ENCODE results near the gene DISP1.

DISP1 gene

DNA sequence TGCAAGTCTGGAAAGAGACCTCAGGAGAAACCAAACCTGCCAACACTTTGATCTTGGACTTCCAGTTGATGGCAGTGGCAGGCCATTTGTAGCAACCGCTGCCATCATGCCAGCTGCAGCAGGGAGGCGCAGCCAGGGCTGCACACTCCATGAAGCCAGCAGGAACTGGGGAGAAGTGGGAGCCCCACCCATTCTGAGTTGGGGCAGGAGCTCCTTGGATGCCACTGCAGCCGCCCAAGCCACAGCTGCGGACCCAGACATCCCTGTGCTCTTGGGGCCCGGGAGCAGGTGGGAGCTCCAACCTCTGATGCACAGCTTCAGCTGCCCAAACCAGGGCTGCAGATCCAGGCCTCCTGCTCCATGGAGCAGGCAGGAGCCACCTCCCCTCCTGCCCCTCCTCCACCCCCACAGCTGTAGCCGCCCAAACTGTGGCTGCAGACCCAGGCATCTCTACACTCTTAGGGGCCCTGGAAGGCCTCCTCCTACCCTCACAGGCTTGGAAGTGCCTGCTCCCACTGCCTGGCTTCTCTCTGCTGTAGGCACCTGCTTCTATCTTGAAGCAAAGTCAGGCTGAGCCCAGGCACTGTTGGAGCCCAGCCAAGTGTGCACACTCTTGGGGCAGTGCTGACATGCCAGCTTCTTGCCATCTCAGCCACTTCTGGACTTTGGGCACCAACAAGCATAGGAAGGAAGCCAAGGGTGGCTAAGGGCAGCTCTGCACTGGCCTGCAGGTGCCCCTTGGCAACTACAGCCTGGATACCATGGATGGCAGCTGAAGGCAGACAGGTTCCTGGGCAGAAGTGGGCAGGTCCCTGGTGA, 20.0 kb upstream of the DISP1 start:
- no peak overlapping the region for H2AFZ ChIP-seq (ENCODE audit: low read length)
- H3K9me2 ChIP-seq (replicated peaks; ENCODE audit: insufficient read depth, low read length), result no peaks in the 10 kb centered on the region
- H3K9me3 ChIP-seq (replicated peaks; ENCODE audit: insufficient read depth, low read length), result no peaks in the 10 kb centered on the region
- no peak overlapping the region for H3K4me2 ChIP-seq (ENCODE audit: low read depth, low read length)
- no peak for DNase-seq
- no peaks in the 10 kb centered on the region for H4K20me1 ChIP-seq (ENCODE audit: insufficient read depth, low read length)
- H3K36me3 ChIP-seq (replicated peaks; ENCODE audit: insufficient read depth, low read length), result no peaks in the 10 kb centered on the region
- no peak overlapping the region for H3K27ac ChIP-seq (ENCODE audit: low read length)
- no peaks in the 10 kb centered on the region for H3K79me2 ChIP-seq (ENCODE audit: low read length)
- H3K9ac ChIP-seq (ENCODE audit: low read length), result no peak overlapping the region
- TF ChIP-seq EZH2 (optimal IDR thresholded peaks at IDR 0.05; ENCODE audit: low read depth, low read length), result no peak
- no peak for TF ChIP-seq EZH2phosphoT487 (IDR thresholded peaks at IDR 0.05; ENCODE audit: low read length)
- TF ChIP-seq, protein P1, sequence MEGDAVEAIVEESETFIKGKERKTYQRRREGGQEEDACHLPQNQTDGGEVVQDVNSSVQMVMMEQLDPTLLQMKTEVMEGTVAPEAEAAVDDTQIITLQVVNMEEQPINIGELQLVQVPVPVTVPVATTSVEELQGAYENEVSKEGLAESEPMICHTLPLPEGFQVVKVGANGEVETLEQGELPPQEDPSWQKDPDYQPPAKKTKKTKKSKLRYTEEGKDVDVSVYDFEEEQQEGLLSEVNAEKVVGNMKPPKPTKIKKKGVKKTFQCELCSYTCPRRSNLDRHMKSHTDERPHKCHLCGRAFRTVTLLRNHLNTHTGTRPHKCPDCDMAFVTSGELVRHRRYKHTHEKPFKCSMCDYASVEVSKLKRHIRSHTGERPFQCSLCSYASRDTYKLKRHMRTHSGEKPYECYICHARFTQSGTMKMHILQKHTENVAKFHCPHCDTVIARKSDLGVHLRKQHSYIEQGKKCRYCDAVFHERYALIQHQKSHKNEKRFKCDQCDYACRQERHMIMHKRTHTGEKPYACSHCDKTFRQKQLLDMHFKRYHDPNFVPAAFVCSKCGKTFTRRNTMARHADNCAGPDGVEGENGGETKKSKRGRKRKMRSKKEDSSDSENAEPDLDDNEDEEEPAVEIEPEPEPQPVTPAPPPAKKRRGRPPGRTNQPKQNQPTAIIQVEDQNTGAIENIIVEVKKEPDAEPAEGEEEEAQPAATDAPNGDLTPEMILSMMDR (IDR thresholded peaks at IDR 0.05; ENCODE audit: low read length), result no peak
- no peaks in the 10 kb centered on the region for H3F3A ChIP-seq (ENCODE audit: insufficient read depth, low read length)
- H3K27me3 ChIP-seq (replicated peaks; ENCODE audit: insufficient read depth, low read length), result no peaks in the 10 kb centered on the region
- no peaks in the 10 kb centered on the region for H3K4me1 ChIP-seq (ENCODE audit: low read length)
- H3K4me3 ChIP-seq (ENCODE audit: low read length), result no peak overlapping the region

DNA sequence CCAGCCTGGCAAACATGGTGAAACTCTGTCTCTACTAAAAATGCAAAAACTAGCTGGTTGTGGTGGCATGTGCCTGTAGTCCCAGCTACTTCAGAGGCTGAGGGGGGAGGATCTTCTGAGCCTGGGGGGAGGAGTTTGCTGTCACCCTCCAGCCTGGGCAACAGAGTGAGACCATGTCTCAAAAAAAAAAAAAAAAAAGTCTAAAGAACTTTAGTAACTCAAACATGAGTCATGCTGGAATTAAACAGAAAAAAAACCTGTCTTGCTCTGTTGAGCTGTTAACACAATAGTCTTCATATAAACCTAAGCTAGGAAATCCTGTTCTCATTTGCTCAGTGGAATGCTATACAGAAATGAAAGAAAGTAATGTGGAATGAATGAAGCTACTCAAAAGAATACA, 16.7 kb upstream of the DISP1 start:
- Histone ChIP-seq H3K27ac (ENCODE audit: low read length) (no peak overlapping the region), H3K9ac (ENCODE audit: low read length) (no peak overlapping the region), H3K9me2 (replicated peaks; ENCODE audit: insufficient read depth, low read length) (no peaks in the 10 kb centered on the region), H3K79me2 (ENCODE audit: low read length) (no peaks in the 10 kb centered on the region), H4K20me1 (ENCODE audit: insufficient read depth, low read length) (no peaks in the 10 kb centered on the region), H3K36me3 (replicated peaks; ENCODE audit: insufficient read depth, low read length) (no peaks in the 10 kb centered on the region), H3K4me2 (ENCODE audit: low read depth, low read length) (no peak overlapping the region), H3K4me1 (ENCODE audit: low read length) (no peaks in the 10 kb centered on the region), H3F3A (ENCODE audit: insufficient read depth, low read length) (no peaks in the 10 kb centered on the region), H3K27me3 (replicated peaks; ENCODE audit: insufficient read depth, low read length) (no peaks in the 10 kb centered on the region), H2AFZ (ENCODE audit: low read length) (no peak overlapping the region), H3K9me3 (replicated peaks; ENCODE audit: insufficient read depth, low read length) (no peaks in the 10 kb centered on the region), H3K4me3 (ENCODE audit: low read length) (no peak overlapping the region)
- TF ChIP-seq, protein P1 (IDR thresholded peaks at IDR 0.05; ENCODE audit: low read length), result no peak
- TF ChIP-seq EZH2phosphoT487 (IDR thresholded peaks at IDR 0.05; ENCODE audit: low read length) (no peak), EZH2 (optimal IDR thresholded peaks at IDR 0.05; ENCODE audit: low read depth, low read length) (no peak)
- no peak for DNase-seq

DNA sequence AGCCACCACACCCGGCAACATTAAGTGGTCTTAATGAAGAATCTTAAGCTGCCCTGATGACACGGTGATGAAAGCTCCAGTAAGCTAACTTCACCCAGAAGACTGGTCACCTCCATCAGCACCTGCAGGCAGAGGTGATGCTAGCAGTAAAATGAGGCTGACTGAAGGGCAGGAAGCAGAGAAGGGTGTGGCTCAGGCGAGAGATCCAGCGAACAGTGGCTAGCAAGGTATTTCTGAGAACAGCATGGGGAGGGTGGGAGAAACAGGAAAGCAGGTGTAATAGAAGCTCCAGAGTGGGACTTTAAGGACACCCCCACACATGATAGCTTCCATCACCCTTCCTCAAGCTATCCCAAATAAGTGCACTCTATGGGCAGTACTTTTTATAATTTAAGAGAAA, 15.9 kb upstream of the DISP1 start:
- H4K20me1 ChIP-seq (ENCODE audit: insufficient read depth, low read length), result no peaks in the 10 kb centered on the region
- H3K36me3 ChIP-seq (replicated peaks; ENCODE audit: insufficient read depth, low read length), result no peaks in the 10 kb centered on the region
- no peaks in the 10 kb centered on the region for H3K27me3 ChIP-seq (replicated peaks; ENCODE audit: insufficient read depth, low read length)
- H3K27ac ChIP-seq (ENCODE audit: low read length), result no peak overlapping the region
- no peak overlapping the region for H3K9ac ChIP-seq (ENCODE audit: low read length)
- H3K79me2 ChIP-seq (ENCODE audit: low read length), result no peaks in the 10 kb centered on the region
- TF ChIP-seq, protein P1 (IDR thresholded peaks at IDR 0.05; ENCODE audit: low read length), result no peak
- TF ChIP-seq EZH2 (optimal IDR thresholded peaks at IDR 0.05; ENCODE audit: low read depth, low read length) (no peak), EZH2phosphoT487 (IDR thresholded peaks at IDR 0.05; ENCODE audit: low read length) (no peak)
- H2AFZ ChIP-seq (ENCODE audit: low read length), result no peak overlapping the region
- H3K4me1 ChIP-seq (ENCODE audit: low read length), result no peaks in the 10 kb centered on the region
- no peaks in the 10 kb centered on the region for H3K9me3 ChIP-seq (replicated peaks; ENCODE audit: insufficient read depth, low read length)
- no peaks in the 10 kb centered on the region for H3K9me2 ChIP-seq (replicated peaks; ENCODE audit: insufficient read depth, low read length)
- no peak overlapping the region for H3K4me3 ChIP-seq (ENCODE audit: low read length)
- H3F3A ChIP-seq (ENCODE audit: insufficient read depth, low read length), result no peaks in the 10 kb centered on the region
- H3K4me2 ChIP-seq (ENCODE audit: low read depth, low read length), result no peak overlapping the region
- no peak for DNase-seq

Data from MM.1S (cell line).